Cardiac muscle cell (in vitro differentiated cells and primary cell): ENCODE results near the gene ADAMTS16. TPM values are rescaled to one million over a fixed set of nuclear protein-coding genes. Genes with fewer than 3 reads are reported as not detected.

Experiments used
- DNase-seq, 2 donors: peaks; one replicate each; pipeline versions ENCODE4 v3.0.0 to v3.0.0-alpha.2; 2010 to 2017; ENCODE audit warnings: low read depth in 1 of 2, low spot score in 1 of 2
- H3K27ac ChIP-seq: fragments of 200-600 bp; sonication (generic); 2 replicates; pipeline ENCODE4 v1.5.1; 2016
- H3K27me3 ChIP-seq: fragments of 200-600 bp; sonication (generic); 2 replicates; pipeline ENCODE4 v1.6.0; 2016; ENCODE audit warnings: control low read depth
- H3K36me3 ChIP-seq: fragments of 200-600 bp; sonication (generic); 2 replicates; pipeline ENCODE4 v1.5.1; 2016; ENCODE audit warnings: control low read depth
- H3K4me1 ChIP-seq: fragments of 200-600 bp; sonication (generic); 2 replicates; pipeline ENCODE4 v1.8.1; 2017; ENCODE audit warnings: low read depth, mild to moderate bottlenecking, mixed run types
- H3K4me3 ChIP-seq: fragments of 200-600 bp; sonication (generic); 2 replicates; pipeline ENCODE4 v1.5.1; 2016; ENCODE audit warnings: mild to moderate bottlenecking
- H3K9me3 ChIP-seq: fragments of 200-600 bp; sonication (generic); 2 replicates; pipeline ENCODE4 v1.5.1; 2017; ENCODE audit warnings: low read depth, mild to moderate bottlenecking, control low read depth
- CTCF ChIP-seq: IDR thresholded peaks from 2 replicates; pipeline ENCODE4 v1.5.1; 2012; ENCODE audit warnings: low read depth, mild to moderate bottlenecking, low read length
- polyA plus RNA-seq: library from polyadenylated mRNA; unstranded; fragments of >200 nt; fragmentation: Nextera tagmentation; extraction: Ambion mirVana; gene quantifications from 2 replicates; pipeline ENCODE4 v1.2.1, GENCODE V29; 2016
- total RNA-seq: library from RNA; depleted of rRNA; stranded (reverse); fragments of >200 nt; gene quantifications from 2 replicates; pipeline ENCODE4 v1.2.3, GENCODE V29; 2016

The ADAMTS16 gene
- total and polyA plus RNA-seq, 2 experiments from 2014 or later, result not detected

- Histone ChIP-seq H3K4me1 (no peaks in the 10 kb centered on the region), H3K4me3 (no peak overlapping the region), H3K9me3 (no peaks in the 10 kb centered on the region), H3K36me3 (no peaks in the 10 kb centered on the region), H3K27me3 (peaks cover 21% of the 10 kb centered on the region), H3K27ac (no peak overlapping the region)
- DNase-seq, result no peak
- no peak for TF ChIP-seq CTCF
These were observed 41.7 kb downstream of the ADAMTS16 start for GRCh38 chr5:5181650-5182324.

- H3K4me1 ChIP-seq, result no peaks in the 10 kb centered on the region
These were observed 42.5 kb downstream of the ADAMTS16 start for GRCh38 chr5:5182508-5183188.

GRCh38 chr5:5183189-5183699 lies 43.1 kb downstream of the ADAMTS16 start:
- Histone ChIP-seq H3K27me3 (peaks cover 21% of the 10 kb centered on the region), H3K36me3 (no peaks in the 10 kb centered on the region), H3K4me1 (no peaks in the 10 kb centered on the region), H3K4me3 (no peak overlapping the region), H3K9me3 (no peaks in the 10 kb centered on the region), H3K27ac (no peak overlapping the region)
- TF ChIP-seq CTCF, result no peak
- peak in 1 of 2 donors; percentile 6 for DNase-seq

More at GRCh38 chr5:5182508-5183188, 42.5 kb downstream of the ADAMTS16 start:
- H3K27me3 ChIP-seq, result peaks cover 21% of the 10 kb centered on the region
- H3K27ac ChIP-seq, result no peak overlapping the region
- H3K36me3 ChIP-seq, result no peaks in the 10 kb centered on the region
- no peak overlapping the region for H3K4me3 ChIP-seq
- no peak for DNase-seq
- no peak for TF ChIP-seq CTCF
- no peaks in the 10 kb centered on the region for H3K9me3 ChIP-seq

GRCh38 chr5:5183933-5184332 lies 43.8 kb downstream of the ADAMTS16 start:
- Histone ChIP-seq H3K27ac (no peak overlapping the region), H3K9me3 (no peaks in the 10 kb centered on the region), H3K4me1 (no peaks in the 10 kb centered on the region), H3K4me3 (no peak overlapping the region), H3K36me3 (no peaks in the 10 kb centered on the region), H3K27me3 (peaks cover 21% of the 10 kb centered on the region)
- no peak for TF ChIP-seq CTCF
- no peak for DNase-seq

- TF ChIP-seq CTCF, result no peak
- Histone ChIP-seq H3K36me3 (no peaks in the 10 kb centered on the region), H3K27ac (no peak overlapping the region), H3K4me3 (no peak overlapping the region), H3K9me3 (no peaks in the 10 kb centered on the region), H3K27me3 (peaks cover 4% of the 10 kb centered on the region), H3K4me1 (no peaks in the 10 kb centered on the region)
- no peak for DNase-seq
These were observed 48.4 kb downstream of the ADAMTS16 start for GRCh38 chr5:5188376-5189050.
